ENCODE measurements around the gene KIF26A. TPM values are rescaled to one million over a fixed set of nuclear protein-coding genes. Genes with fewer than 3 reads are reported as not detected.
A peak's percentile ranks its signal among the peaks of the same experiment; 100 is the strongest.

The KIF26A gene
- total and polyA plus RNA-seq, 7 donors = 0.99 to 3.2 (median 1.8) TPM

GRCh38 chr14:104220215-104221070, 82.1 kb downstream of the KIF26A start:
- H3K4me3 ChIP-seq = no peak overlapping the region
- H3K9me3 ChIP-seq = no peaks in the 10 kb centered on the region
- intact Hi-C loops (cut with DNase I) = no loop called here
- no peak overlapping the region for H3K27ac ChIP-seq
- peaks cover 0 to 48% (median 19%) of the 10 kb centered on the region in 3 donors for H3K27me3 ChIP-seq (ENCODE audit: insufficient read depth in 3 of 3, low read length in 2 of 3)
- H3K4me1 ChIP-seq = no peaks in the 10 kb centered on the region
- ATAC-seq (no peak), DNase-seq (peak; percentile 1 to 50)
- 22 to 23% (median 23%) methylated on average over 40 of the region's 40 CpGs for WGBS, 3 donors
- TF ChIP-seq, protein P1, sequence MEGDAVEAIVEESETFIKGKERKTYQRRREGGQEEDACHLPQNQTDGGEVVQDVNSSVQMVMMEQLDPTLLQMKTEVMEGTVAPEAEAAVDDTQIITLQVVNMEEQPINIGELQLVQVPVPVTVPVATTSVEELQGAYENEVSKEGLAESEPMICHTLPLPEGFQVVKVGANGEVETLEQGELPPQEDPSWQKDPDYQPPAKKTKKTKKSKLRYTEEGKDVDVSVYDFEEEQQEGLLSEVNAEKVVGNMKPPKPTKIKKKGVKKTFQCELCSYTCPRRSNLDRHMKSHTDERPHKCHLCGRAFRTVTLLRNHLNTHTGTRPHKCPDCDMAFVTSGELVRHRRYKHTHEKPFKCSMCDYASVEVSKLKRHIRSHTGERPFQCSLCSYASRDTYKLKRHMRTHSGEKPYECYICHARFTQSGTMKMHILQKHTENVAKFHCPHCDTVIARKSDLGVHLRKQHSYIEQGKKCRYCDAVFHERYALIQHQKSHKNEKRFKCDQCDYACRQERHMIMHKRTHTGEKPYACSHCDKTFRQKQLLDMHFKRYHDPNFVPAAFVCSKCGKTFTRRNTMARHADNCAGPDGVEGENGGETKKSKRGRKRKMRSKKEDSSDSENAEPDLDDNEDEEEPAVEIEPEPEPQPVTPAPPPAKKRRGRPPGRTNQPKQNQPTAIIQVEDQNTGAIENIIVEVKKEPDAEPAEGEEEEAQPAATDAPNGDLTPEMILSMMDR (IDR thresholded peaks at IDR 0.05) = no peak
- no peaks in the 10 kb centered on the region for H3K36me3 ChIP-seq (ENCODE audit: insufficient read depth in 1 of 2, low read depth in 1 of 2)

- no peak overlapping the region for H3K4me3 ChIP-seq
- no peaks in the 10 kb centered on the region for H3K36me3 ChIP-seq (ENCODE audit: insufficient read depth in 1 of 2, low read depth in 1 of 2)
- no peak overlapping the region for H3K27ac ChIP-seq
- peaks cover 0 to 48% (median 17%) of the 10 kb centered on the region in 3 donors for H3K27me3 ChIP-seq (ENCODE audit: insufficient read depth in 3 of 3, low read length in 2 of 3)
- no peaks in the 10 kb centered on the region for H3K9me3 ChIP-seq
- no peaks in the 10 kb centered on the region for H3K4me1 ChIP-seq
- ATAC-seq = no peak
- DNase-seq = peak; percentile 7 to 23
- intact Hi-C loops (cut with DNase I) = no loop called here
- WGBS, 3 donors = 32 to 45% (median 35%) methylated on average over 14 of the region's 14 CpGs
- TF ChIP-seq, protein P1 (IDR thresholded peaks at IDR 0.05) = no peak
Observed at GRCh38 chr14:104221071-104221625, 82.8 kb downstream of the KIF26A start.

DNA sequence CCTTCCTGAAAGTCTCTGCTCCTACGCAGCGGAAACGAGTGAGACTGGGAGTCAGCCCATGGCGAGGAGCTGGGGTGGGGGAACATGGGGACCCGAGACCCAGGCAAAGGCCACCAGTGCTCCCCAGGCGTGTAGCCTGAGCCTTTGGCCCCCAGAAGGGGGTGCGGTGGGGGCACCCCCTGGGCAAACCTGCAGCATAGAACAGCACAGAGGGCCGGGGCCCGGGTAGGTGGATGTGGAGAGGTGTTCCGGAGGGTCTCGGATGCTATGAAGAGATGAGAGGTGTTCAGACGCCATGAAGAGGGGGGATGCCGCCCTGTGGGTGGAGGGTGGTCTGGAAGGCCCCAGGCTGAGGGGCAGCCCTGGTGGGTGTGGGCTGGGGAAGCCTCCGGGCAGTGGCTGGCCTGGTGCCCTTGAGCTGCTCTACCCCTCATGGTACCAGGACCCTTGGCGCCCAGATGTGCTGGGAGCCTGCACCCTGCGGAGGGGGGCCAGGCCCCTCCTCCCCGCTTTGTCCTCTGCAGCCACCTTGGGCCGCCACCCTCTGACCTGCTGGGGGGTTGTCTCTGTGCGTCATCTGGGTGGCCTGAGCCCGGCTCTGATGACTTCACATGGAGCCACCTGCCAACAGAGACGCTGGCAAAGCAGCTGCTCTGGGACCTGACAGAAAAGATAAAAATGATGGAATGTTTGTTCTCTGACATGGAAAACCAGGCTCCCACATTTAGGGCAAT, 83.4 kb downstream of the KIF26A start:
- 72 to 79% (median 74%) methylated on average over 19 to 21 of the region's 21 CpGs for WGBS, 3 donors
- Histone ChIP-seq H3K4me1 (no peaks in the 10 kb centered on the region), H3K4me3 (no peak overlapping the region), H3K27ac (no peak overlapping the region), H3K36me3 (ENCODE audit: insufficient read depth in 1 of 2, low read depth in 1 of 2) (no peaks in the 10 kb centered on the region), H3K27me3 (ENCODE audit: insufficient read depth in 3 of 3, low read length in 2 of 3) (peaks cover 0 to 48% (median 17%) of the 10 kb centered on the region in 3 donors), H3K9me3 (no peaks in the 10 kb centered on the region)
- peak; percentile 11 to 43 for DNase-seq
- intact Hi-C loops (cut with DNase I) = no loop called here
- TF ChIP-seq, protein P1 (IDR thresholded peaks at IDR 0.05) = no peak
- no peak for ATAC-seq

DNA sequence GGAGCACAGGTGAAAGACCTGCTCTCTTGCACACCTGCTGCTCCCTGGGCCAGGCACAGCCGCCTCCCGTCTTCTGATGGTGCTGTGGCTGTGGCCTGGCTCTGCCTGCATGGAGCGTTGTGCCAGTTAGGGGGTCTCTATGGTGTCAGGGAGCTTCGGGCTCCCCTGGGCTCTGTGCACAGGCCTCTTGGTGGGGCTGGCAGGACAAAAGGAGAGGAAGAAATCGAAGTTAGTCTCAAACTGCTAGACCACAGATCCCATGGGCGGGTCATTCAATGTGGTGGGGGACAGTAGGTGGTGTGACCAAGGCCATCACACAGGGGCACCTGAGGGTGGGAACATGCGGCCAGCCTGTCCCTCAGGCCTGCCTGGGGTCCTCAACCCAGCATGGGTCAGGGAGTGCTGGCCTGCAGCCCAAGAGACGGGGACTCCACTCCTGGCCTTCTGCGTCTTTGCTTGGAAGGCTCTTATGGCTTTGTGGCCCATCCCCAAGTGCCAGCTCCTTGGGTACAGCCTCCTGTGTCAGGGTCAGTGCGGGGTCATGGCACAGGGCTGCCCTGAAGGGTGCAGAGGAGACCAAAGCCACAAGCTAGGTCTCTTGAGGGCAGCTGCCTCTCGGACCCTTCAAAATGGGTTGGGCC, 84.1 kb downstream of the KIF26A start:
- intact Hi-C loops (cut with DNase I) = no loop called here

More for the DNA sequence above, 84.1 kb downstream of the KIF26A start:
- H3K4me3 ChIP-seq = no peak overlapping the region
- ATAC-seq = no peak
- 77 to 91% (median 84%) methylated on average over 11 of the region's 11 CpGs for WGBS, 3 donors
- TF ChIP-seq, protein P1 (IDR thresholded peaks at IDR 0.05) = no peak
- H3K9me3 ChIP-seq = no peaks in the 10 kb centered on the region
- DNase-seq = peak; percentile 8 to 15
- H3K27me3 ChIP-seq (ENCODE audit: insufficient read depth in 3 of 3, low read length in 2 of 3) = peaks cover 0 to 48% (median 17%) of the 10 kb centered on the region in 3 donors
- H3K27ac ChIP-seq = no peak overlapping the region
- no peaks in the 10 kb centered on the region for H3K36me3 ChIP-seq (ENCODE audit: insufficient read depth in 1 of 2, low read depth in 1 of 2)
- no peaks in the 10 kb centered on the region for H3K4me1 ChIP-seq

Data from psoas muscle (tissue), 8 donors.